Progenitor cell of endocrine pancreas (in vitro differentiated cells): ENCODE results near the gene RNU6-9. TPM values are rescaled to one million over a fixed set of nuclear protein-coding genes. Genes with fewer than 3 reads are reported as not detected.

Experiments used
- DNase-seq: peaks from one replicate; pipeline ENCODE4 v3.0.0; 2021; ENCODE audit warnings: low spot score; ENCODE audit not compliant: unreplicated experiment
- H3K27ac Mint-ChIP-seq: 2 replicates; pipeline ENCODE4 v1.8.0; 2021; ENCODE audit warnings: mild to moderate bottlenecking, moderate library complexity, mixed read lengths
- H3K27me3 Mint-ChIP-seq: 2 replicates; pipeline ENCODE4 v1.8.0; 2021; ENCODE audit warnings: mixed read lengths
- H3K36me3 Mint-ChIP-seq: 2 replicates; pipeline ENCODE4 v1.8.0; 2022; ENCODE audit warnings: mixed read lengths; ENCODE audit not compliant: insufficient read depth
- H3K4me1 Mint-ChIP-seq: 2 replicates; pipeline ENCODE4 v1.8.0; 2021; ENCODE audit warnings: low read depth, mixed read lengths
- H3K4me3 Mint-ChIP-seq: 2 replicates; pipeline ENCODE4 v1.8.0; 2021; ENCODE audit warnings: low read depth, mild to moderate bottlenecking, moderate library complexity, mixed read lengths
- H3K9me3 Mint-ChIP-seq: 2 replicates; pipeline ENCODE4 v1.8.0; 2021; ENCODE audit warnings: low read depth, mixed read lengths
- CTCF ChIP-seq: fragments of 200-600 bp; sonication (generic); IDR thresholded peaks from one replicate; pipeline ENCODE4 v1.5.0; 2021; ENCODE audit warnings: antibody characterized with exemption, mild to moderate bottlenecking; ENCODE audit not compliant: unreplicated experiment
- long read RNA-seq: library from polyadenylated mRNA; unstranded; transcript quantifications from one replicate; pipeline ENCODE4 v2.0.0, GENCODE V29; 2020
- total RNA-seq: library from RNA; stranded (reverse); gene quantifications from 2 replicates; pipeline ENCODE4 v1.2.1, GENCODE V29; 2021

Gene RNU6-9
- total RNA-seq, result not detected in 2 replicates
- long read RNA-seq, result 0 reads

DNA sequence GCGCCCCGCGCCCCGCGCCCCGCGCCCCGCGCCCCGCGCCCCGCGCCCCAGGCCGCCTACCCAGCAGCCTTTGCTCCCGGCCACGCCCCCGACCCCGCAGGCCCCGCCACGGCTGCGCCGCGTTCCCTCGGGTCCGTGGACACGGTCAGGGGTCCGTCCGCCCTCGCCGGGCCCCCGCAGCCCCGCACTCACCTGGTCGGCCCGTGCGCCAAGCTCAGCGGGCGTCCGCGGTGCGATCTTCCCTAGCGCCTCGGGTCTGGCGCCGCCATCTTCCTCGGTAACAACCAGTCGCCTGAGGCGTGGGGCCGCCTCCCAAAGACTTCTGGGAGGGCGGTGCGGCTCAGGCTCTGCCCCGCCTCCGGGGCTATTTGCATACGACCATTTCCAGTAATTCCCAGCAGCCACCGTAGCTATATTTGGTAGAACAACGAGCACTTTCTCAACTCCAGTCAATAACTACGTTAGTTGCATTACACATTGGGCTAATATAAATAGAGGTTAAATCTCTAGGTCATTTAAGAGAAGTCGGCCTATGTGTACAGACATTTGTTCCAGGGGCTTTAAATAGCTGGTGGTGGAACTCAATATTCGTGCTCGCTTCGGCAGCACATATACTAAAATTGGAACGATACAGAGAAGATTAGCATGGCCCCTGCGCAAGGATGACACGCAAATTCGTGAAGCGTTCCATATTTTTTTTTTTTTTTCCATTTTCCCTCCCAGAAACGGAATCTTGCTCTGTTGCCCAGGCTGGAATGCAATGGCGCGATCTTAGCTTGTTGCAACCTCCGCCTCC is at the start of gene RNU6-9, which contains the start of gene MED16:
Gene RNU6-9 (plus strand): TSS at position 591 of the 796 bp plus-strand sequence.
Gene MED16 (minus strand): TSS at position 294 of the 796 bp plus-strand sequence. CDS start 2,056 bp downstream, outside the sequence.
- peaks cover 3% of the 10 kb centered on the region for H3K4me1 Mint-ChIP-seq
- peaks cover 5% of the 10 kb centered on the region for H3K36me3 Mint-ChIP-seq
- peak within 1 kb of the TSS; percentile 87 for H3K4me3 Mint-ChIP-seq
- H3K9me3 Mint-ChIP-seq, result no peaks in the 10 kb centered on the region
- H3K27ac Mint-ChIP-seq, result peak within 1 kb of the TSS; percentile 100
- no peak for TF ChIP-seq CTCF
- peak; percentile 80 for DNase-seq
- no peaks in the 10 kb centered on the region for H3K27me3 Mint-ChIP-seq

DNA sequence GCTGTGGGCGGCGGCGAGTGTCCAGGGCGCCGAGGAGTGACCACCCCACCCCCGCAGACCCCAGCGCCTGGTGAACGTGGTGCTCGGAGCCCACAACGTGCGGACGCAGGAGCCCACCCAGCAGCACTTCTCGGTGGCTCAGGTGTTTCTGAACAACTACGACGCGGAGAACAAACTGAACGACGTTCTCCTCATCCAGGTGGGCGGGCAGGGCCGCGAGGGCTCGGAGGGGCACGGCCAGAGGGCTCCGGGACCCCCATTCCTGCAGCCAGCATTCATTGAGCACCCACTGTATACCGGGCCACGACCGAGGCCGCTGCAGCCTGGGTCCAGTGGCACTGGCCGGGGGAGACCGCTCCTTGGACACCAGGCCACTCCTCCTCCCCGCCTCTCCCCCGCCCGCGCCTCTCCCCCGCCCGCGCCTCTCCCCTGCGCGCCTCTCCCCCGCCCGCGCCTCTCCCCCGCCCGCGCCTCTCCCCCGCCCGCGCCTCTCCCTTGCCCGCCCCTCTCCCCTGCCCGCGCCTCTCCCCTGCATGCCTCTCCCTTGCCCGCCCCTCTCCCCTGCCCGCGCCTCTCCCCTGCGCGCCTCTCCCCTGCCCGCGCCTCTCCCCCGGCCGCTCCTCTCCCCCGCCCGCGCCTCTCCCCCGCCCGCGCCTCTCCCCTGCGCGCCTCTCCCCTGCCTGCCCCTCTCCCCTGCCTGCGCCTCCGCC is 49.3 kb upstream of the RNU6-9 start:
- no peak for TF ChIP-seq CTCF
- Mint-ChIP-seq H3K27ac (no peak overlapping the region), H3K4me1 (no peaks in the 10 kb centered on the region), H3K27me3 (peaks cover 41% of the 10 kb centered on the region), H3K9me3 (no peaks in the 10 kb centered on the region), H3K4me3 (no peak overlapping the region), H3K36me3 (peaks cover 2% of the 10 kb centered on the region)
- no peak for DNase-seq

DNA sequence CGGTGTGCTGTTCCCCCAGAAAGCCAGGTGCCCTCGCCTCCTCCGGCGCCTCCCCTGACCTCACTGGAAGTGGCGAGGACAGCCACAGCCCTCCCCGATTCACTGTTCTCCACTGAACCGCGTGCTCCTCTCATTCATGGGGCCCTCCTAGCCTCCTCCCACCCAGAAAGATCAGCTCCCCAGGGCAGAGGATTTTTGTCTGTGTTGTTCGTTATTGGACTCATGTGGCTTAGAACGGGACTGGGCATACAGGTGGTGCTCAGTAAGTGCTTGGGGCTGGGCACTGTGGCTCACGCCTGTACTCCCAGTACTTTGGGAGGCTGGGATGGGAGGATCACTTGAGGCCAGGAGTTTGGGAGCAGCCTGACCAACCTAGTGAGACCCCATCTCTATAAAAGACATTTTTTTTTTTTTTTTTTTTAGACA is 48.7 kb upstream of the RNU6-9 start:
- no peak for DNase-seq
- Mint-ChIP-seq H3K27me3 (peaks cover 39% of the 10 kb centered on the region), H3K9me3 (no peaks in the 10 kb centered on the region), H3K36me3 (peaks cover 2% of the 10 kb centered on the region), H3K4me3 (no peak overlapping the region), H3K27ac (no peak overlapping the region), H3K4me1 (no peaks in the 10 kb centered on the region)
- TF ChIP-seq CTCF, result no peak

- no peaks in the 10 kb centered on the region for H3K4me1 Mint-ChIP-seq
- TF ChIP-seq CTCF, result no peak
- peaks cover 2% of the 10 kb centered on the region for H3K36me3 Mint-ChIP-seq
- no peak for DNase-seq
- H3K27ac Mint-ChIP-seq, result peak overlapping the region; percentile 1
- H3K27me3 Mint-ChIP-seq, result peaks cover 39% of the 10 kb centered on the region
- no peak overlapping the region for H3K4me3 Mint-ChIP-seq
- H3K9me3 Mint-ChIP-seq, result no peaks in the 10 kb centered on the region
These were observed 47.4 kb upstream of the RNU6-9 start for GRCh38 chr19:845707-846521.
